T1000 (cell line): Measurements from ENCODE around the gene ATP2C2.

Experiments used
- DNase-seq: peaks from one replicate; lab custom pipeline; 2025; ENCODE audit warnings: mixed read lengths; lab: John Stamatoyannopoulos, UW

ATP2C2 gene

DNA sequence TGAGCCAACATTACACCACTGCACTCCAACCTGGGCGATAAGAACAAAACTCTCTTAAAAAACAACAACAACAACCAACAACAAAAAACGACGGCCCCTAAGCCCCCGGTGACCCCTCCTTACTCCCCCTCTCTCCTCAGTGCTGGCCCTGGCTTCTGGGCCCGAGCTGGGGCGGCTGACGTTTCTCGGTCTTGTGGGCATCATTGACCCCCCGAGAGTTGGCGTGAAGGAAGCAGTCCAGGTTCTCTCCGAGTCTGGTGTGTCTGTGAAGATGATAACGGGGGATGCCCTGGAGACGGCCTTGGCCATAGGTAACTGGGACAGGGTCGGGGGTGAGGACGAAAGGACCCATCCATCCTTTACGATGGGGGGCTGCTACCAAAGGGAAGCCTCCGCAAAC is 83.4 kb downstream of the ATP2C2 start:
- DNase-seq: no peak

GRCh38 chr16:84453061-84453752 is 84.9 kb downstream of the ATP2C2 start:
- no peak for DNase-seq

DNA sequence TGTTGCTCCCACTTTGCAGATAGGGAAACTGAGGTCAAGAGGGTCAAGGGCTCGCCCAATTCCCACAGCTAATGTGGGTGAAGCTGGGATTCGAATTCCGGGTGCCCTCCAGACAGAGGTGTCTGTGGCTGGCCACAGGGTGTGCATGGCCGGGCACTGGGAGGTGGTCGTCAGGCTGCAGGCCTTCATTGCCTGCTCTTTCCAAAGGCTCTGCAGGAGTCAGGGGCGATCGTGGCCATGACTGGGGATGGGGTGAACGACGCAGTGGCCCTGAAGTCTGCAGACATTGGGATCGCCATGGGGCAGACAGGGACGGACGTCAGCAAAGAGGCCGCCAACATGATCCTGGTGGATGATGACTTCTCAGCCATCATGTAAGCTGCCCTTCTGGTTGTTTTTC is 86.3 kb downstream of the ATP2C2 start:
- DNase-seq: no peak

DNA sequence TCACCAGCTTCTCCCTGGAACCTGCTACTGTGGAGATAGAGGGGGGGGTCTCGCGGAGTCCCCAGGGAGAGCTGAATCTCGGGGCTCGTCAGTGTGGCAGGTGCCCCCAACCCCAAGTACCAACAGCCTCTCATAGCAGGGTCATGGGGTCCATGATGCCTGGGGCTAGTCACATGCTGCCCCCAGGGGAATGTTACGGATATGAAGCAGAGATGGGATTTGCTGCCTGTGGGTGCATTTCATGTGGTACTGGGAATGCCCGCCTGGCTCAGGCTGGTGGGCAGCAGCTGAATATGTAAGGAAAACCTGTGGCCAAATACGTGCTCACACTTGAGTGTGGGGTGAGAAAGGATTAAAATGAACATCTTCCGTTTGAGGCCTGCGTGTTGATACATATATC is 86.7 kb downstream of the ATP2C2 start:
- no peak for DNase-seq

- DNase-seq: no peak
Observed at GRCh38 chr16:84458606-84459532, 90.5 kb downstream of the ATP2C2 start.

DNA sequence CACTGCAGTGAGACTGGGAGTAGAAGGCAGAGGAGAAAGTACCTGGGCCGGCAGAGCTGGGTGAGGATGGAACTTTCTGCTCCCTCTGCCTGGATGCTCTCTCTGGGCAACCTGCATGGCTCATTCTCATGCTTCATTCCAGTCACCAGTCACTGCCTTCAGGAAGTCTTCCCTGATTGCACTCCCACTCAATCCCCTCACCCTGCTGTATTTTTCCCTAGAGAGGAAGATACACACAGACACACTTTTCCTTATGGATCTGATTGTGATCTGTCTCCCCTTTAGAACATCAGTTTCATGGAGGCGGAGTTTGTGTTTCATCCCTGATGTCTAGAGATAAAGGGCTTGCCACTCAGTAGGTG is 91.2 kb downstream of the ATP2C2 start:
- no peak for DNase-seq

DNA sequence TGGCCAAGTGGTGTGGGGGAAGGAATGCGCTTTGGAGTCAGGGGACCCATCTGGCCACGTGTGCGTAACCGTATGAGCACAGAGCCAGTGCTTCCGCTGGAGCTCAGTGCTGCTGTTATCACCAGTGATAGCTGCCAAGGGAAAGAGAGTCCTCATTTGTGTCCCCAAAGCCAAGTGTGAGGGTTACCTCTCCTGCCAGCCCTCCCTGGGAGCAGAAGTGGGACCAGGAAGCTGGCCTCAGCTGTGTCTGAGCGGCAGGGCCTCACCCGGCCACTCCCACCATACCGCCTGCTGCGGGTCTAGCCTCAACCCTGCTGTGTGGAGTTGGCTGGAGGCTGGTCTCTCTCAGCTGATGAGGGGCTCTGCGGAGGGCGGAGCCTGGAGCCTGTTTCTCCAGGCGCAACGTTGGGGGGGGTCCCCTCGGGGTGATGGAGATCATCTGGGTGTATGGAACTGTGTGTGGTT is 91.6 kb downstream of the ATP2C2 start:
- no peak for DNase-seq

DNA sequence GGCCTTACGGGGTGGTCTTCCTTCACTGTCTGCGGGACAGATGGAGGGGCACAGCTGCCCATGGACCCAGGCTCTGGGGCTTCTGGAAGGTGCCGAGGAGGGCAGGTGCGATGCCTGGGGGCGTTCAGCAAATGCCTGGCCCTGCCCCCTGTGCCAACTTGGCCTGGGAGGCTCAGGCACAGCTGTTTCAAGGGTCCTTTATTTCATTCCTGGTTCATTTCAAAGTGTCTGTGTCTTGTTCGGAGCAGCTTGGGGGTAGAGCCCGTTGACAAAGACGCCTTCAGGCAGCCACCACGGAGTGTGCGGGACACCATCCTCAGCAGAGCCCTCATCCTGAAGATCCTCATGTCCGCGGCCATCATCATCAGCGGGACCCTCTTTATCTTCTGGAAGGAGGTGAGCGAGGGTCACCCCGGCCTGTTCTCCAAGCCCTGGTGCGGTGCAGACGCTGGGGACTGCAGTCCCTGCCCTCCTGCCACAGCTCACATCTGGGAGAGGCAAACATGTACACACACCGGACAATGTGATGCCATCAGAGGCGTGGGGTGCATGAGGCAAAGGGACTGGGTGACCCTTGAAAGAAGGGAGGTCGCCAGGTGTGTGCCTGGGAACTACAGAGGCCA is 92.2 kb downstream of the ATP2C2 start:
- no peak for DNase-seq

DNA sequence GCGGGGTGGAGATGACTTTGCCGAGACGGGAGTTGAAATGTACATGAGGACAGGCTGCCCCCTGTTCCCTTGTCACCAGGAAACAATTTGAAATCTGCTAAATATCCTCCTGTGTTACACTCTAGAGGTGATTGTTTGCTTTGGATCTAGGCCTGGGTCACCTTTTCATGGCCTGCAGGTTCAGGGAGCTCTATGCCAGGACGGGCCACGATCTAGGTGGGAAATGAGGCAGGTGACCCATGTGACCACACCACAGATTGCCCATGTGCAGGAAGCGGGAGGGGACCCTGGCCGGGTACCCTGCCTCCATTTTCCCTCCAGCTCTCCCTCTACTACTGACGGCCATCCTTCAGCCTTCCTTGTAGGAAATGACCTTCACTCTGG is 92.7 kb downstream of the ATP2C2 start:
- DNase-seq: no peak

GRCh38 chr16:84461413-84462295 is 93.3 kb downstream of the ATP2C2 start:
- DNase-seq: no peak

- no peak for DNase-seq
Observed at GRCh38 chr16:84462296-84463210, 94.2 kb downstream of the ATP2C2 start.

DNA sequence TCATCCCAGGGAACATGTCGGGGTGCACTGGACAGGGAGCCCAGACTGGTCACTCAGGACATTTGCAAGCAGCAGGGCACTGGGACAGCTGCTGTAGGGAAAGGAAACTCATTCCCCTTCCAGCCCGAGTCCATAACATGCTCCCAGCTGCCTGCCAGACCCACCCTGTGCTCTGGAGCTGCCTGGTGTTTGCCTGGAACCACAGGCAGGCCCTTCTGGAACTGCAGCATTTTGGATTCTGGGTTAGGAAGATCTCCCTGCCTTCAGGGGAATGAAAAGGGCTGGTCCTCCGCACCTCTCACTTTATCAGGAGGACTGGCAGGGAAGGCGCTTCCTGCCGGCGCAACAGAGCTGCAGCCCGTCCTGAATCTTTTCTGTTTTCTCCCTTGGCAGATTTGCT is 94.9 kb downstream of the ATP2C2 start:
- DNase-seq: no peak

- DNase-seq: no peak
Observed at GRCh38 chr16:84464116-84464515, 95.8 kb downstream of the ATP2C2 start.

DNA sequence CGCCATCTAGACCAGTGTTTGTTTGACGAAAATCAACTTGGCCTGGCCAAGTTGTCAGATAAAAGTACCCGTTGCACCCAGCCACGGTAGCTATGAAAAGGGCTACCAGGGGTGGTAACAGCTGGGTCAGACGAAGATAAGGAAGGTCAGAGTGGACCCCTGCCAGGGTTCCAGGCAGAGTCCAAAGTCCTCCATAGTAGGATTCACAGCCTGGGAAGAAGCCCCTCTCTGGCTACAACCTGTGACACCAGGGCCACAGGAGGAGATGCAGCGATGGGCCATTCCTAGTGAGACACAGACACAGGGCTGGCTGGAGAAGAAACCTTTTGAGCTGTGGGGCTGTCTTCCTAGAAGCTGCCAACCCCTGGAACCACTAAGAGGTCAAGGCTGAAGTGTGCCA is 96.8 kb downstream of the ATP2C2 start:
- DNase-seq: no peak

DNA sequence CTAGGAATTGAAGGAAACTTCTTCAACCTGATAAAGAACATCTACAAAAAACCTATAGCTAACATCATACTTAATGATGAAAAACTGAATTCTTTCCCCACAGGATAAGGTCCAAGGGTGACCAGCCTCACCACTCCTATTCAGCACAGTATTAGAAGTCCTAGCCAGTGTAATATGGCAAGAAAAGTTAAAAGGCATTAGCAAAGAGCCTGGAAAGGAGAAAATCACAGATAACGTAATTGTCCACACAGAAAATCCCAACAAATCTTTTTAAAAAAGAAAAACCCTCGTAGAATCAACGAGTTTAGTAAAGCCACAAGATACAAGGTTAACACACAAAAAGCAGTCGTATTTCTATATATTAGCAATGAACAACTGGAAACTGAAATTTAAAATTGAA is 98.4 kb downstream of the ATP2C2 start:
- DNase-seq: no peak

DNA sequence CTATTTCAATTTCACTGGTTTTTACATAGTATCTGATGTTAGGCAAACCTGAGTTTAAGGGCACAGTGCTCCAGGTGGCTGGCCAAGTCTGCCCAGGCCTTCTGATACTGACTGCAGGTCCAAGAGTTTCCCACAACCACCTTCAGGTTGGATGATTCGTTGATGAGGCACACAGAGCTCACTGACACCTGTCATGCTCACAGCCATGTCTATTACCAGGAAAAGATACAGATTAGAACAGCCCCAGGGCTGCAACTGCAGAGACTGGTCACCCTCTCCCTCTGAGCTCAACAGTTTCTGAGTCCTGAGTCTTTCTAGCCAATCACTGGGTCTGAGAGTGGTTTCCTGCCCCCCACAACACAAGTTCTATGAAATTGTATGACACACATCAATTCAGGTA is 98.9 kb downstream of the ATP2C2 start:
- DNase-seq: no peak

- no peak for DNase-seq
Observed at GRCh38 chr16:84467709-84468108, 99.4 kb downstream of the ATP2C2 start.

DNA sequence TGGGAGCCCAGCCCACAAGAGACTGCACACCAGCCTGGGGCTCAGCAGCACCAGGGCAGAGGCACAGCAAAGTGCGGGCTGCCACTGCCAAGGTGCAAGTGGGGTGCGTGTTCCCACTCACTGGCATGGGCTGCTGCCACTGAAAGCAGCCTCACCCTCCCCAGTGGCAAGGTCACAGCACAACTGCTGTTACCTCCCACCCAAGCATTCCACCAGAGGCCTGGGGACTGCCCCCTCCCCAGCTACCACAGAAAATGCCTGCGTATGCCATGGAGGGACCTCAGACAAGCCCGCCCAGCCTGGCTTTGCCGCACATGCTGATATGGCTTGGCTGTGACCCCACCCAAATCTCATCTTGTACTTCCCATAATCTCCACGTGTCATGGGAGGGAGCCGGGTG is 103.0 kb downstream of the ATP2C2 start:
- DNase-seq: no peak

DNA sequence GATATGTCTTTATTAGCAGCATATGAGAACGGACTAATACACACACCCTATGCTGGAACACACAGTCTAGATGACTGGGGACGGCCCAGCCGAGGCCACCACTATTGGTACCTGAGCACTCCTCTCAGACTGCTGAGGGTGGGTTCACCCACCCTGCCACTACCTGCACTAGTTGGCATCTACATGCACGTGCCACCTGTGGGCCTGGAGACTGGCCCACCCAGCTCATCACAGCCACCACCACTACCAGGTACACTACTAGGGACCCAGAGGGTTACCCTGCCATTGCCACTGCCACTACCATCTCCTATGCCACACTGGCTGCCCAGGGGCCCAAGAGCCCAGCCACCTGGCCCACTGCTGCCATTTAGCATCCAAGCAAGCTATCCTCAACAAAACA is 103.6 kb downstream of the ATP2C2 start:
- no peak for DNase-seq

- DNase-seq: no peak
Observed at GRCh38 chr16:84475643-84476240, 107.4 kb downstream of the ATP2C2 start.
